Lower lobe of right lung (tissue), 2 donors: Measurements from ENCODE around the gene CCND1. TPM values are rescaled to one million over a fixed set of nuclear protein-coding genes. Genes with fewer than 3 reads are reported as not detected.

ENCODE experiments used
- ATAC-seq, 2 donors: fragments of 200-7000 bp; cut with Tn5 transposase; one replicate each; pipeline ENCODE4 v1.9.1; 2020 to 2022; ENCODE audit warnings: mild to moderate bottlenecking in 2 of 2, moderate library complexity in 2 of 2
- DNase-seq: peaks from one replicate; pipeline ENCODE4 v3.0.0-alpha.2; 2020
- H3K27ac ChIP-seq: fragments of 200-600 bp; one replicate; pipeline ENCODE4 v1.8.0; 2022
- H3K27me3 ChIP-seq: fragments of 200-600 bp; one replicate; pipeline ENCODE4 v1.8.0; 2022; ENCODE audit warnings: low read depth
- H3K36me3 ChIP-seq: fragments of 200-600 bp; one replicate; pipeline ENCODE4 v1.8.0; 2022; ENCODE audit warnings: mild to moderate bottlenecking
- H3K4me1 ChIP-seq: fragments of 200-600 bp; one replicate; pipeline ENCODE4 v1.8.0; 2022
- H3K4me3 ChIP-seq: fragments of 200-600 bp; one replicate; pipeline ENCODE4 v1.8.0; 2022; ENCODE audit warnings: mild to moderate bottlenecking
- H3K9me3 ChIP-seq: fragments of 200-600 bp; one replicate; pipeline ENCODE4 v1.8.0; 2022
- intact Hi-C: fragments of 100-400 bp; cut with DNase I; formaldehyde crosslinking; loops from one replicate; pipeline ENCODE4 v1.11.0; 2022
- total RNA-seq: library from RNA; stranded (reverse); fragmentation: NEBNext Ultra II Directional; extraction: Animal tissue kit (Norgen Biotek cat#: 25700); gene quantifications from one replicate; pipeline ENCODE4 v1.2.1, GENCODE V29; 2021
- TF ChIP-seq, protein P1 (sequence below): fragments of 200-600 bp; IDR thresholded peaks from one replicate; pipeline ENCODE4 v1.8.0; 2022; ENCODE audit warnings: antibody characterized with exemption, mild to moderate bottlenecking
- donor health status: DM: no; HTN: yes; CAD: no; lungs with severe emphysema.

CCND1 gene
- total RNA-seq, 1 donor from 2014 or later = 202 TPM

GRCh38 chr11:69614085-69614484, 26.9 kb upstream of the CCND1 start:
- intact Hi-C loops = no loop called here
- no peaks in the 10 kb centered on the region for H3K27me3 ChIP-seq
- ATAC-seq = no peak

GRCh38 chr11:69615545-69616278, 25.2 kb upstream of the CCND1 start:
- Histone ChIP-seq H3K27me3 (no peaks in the 10 kb centered on the region), H3K9me3 (no peaks in the 10 kb centered on the region), H3K4me1 (no peaks in the 10 kb centered on the region), H3K36me3 (no peaks in the 10 kb centered on the region), H3K27ac (no peak overlapping the region), H3K4me3 (no peak overlapping the region)
- TF ChIP-seq, protein P1, sequence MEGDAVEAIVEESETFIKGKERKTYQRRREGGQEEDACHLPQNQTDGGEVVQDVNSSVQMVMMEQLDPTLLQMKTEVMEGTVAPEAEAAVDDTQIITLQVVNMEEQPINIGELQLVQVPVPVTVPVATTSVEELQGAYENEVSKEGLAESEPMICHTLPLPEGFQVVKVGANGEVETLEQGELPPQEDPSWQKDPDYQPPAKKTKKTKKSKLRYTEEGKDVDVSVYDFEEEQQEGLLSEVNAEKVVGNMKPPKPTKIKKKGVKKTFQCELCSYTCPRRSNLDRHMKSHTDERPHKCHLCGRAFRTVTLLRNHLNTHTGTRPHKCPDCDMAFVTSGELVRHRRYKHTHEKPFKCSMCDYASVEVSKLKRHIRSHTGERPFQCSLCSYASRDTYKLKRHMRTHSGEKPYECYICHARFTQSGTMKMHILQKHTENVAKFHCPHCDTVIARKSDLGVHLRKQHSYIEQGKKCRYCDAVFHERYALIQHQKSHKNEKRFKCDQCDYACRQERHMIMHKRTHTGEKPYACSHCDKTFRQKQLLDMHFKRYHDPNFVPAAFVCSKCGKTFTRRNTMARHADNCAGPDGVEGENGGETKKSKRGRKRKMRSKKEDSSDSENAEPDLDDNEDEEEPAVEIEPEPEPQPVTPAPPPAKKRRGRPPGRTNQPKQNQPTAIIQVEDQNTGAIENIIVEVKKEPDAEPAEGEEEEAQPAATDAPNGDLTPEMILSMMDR = no peak
- intact Hi-C loops = no loop called here
- DNase-seq (no peak), ATAC-seq (no peak)

More at GRCh38 chr11:69614085-69614484, 26.9 kb upstream of the CCND1 start:
- Histone ChIP-seq H3K4me1 (no peaks in the 10 kb centered on the region), H3K9me3 (peaks cover 3% of the 10 kb centered on the region), H3K36me3 (no peaks in the 10 kb centered on the region), H3K27ac (no peak overlapping the region), H3K4me3 (no peak overlapping the region)
- TF ChIP-seq, protein P1 = no peak
- no peak for DNase-seq

DNA sequence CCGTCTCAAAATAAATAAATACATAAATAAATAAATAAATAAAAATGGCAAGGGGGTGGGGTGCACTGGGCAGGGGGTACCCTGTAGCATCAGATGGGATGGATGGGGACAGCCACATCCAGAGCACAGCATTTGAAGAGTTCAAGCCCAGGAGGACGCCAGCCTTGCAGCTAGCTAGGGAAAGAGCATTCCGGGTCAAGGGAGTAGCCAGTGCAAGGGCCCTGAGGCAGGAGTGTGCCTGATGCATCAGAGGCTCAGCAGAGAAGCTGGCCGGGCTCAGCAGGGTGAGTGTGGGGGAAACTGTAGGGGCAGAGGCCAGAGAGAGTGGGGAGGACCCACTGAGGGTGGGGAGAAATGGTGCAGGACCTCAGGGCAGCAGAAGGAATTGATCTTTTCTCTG, 23.7 kb upstream of the CCND1 start:
- intact Hi-C loops = no loop called here
- Histone ChIP-seq H3K4me3 (no peak overlapping the region), H3K9me3 (no peaks in the 10 kb centered on the region), H3K36me3 (no peaks in the 10 kb centered on the region), H3K27me3 (no peaks in the 10 kb centered on the region), H3K4me1 (no peaks in the 10 kb centered on the region), H3K27ac (no peak overlapping the region)
- TF ChIP-seq, protein P1 = no peak
- DNase-seq (no peak), ATAC-seq (no peak)

- ATAC-seq (no peak), DNase-seq (no peak)
- H3K4me3 ChIP-seq = no peak overlapping the region
- no peaks in the 10 kb centered on the region for H3K36me3 ChIP-seq
- TF ChIP-seq, protein P1 = no peak
- intact Hi-C loops = no loop called here
- H3K9me3 ChIP-seq = no peaks in the 10 kb centered on the region
- no peaks in the 10 kb centered on the region for H3K27me3 ChIP-seq
- H3K4me1 ChIP-seq = no peaks in the 10 kb centered on the region
- H3K27ac ChIP-seq = no peak overlapping the region
These were observed 23.3 kb upstream of the CCND1 start for GRCh38 chr11:69617682-69618081.

- Histone ChIP-seq H3K4me3 (no peak overlapping the region), H3K36me3 (no peaks in the 10 kb centered on the region), H3K27ac (no peak overlapping the region), H3K9me3 (no peaks in the 10 kb centered on the region), H3K27me3 (no peaks in the 10 kb centered on the region), H3K4me1 (no peaks in the 10 kb centered on the region)
- intact Hi-C loops = no loop called here
- TF ChIP-seq, protein P1 = no peak
- ATAC-seq = no peak
- DNase-seq = no peak
These were observed 22.7 kb upstream of the CCND1 start for GRCh38 chr11:69618237-69618636.
